Activated naive CD8-positive, alpha-beta T cell treated with anti-CD3 and anti-CD28 coated beads, Interleukin-2, amount 10 ng/mL, durations not matched to agents 7 days and 5 days (primary cell): ENCODE data around the gene CYP2A6. TPM values are rescaled to one million over a fixed set of nuclear protein-coding genes. Genes with fewer than 3 reads are reported as not detected.
"Not testable (repeated sequence)": the region's sequence is repeated elsewhere in the genome, so short reads cannot be mapped to it uniquely, and the experiment has no call there.

Experiments
- ATAC-seq: fragments of 150-1000 bp; cut with Tn5 transposase; one replicate; pipeline ENCODE4 v1.10.0; 2021; ENCODE audit warnings: low read depth, moderate library complexity
- POLR2A ChIA-PET: fragments of 350-600 bp; sonication (Branson Sonifier 250); formaldehyde crosslinking; loops from one replicate; lab custom pipeline; 2021; ENCODE audit warnings: antibody characterized with exemption; lab: Charles Lee
- DNase-seq: peaks from one replicate; pipeline ENCODE4 v3.0.0; 2021
- H3K27ac Mint-ChIP-seq: one replicate; pipeline ENCODE4 v1.8.0; 2022; ENCODE audit warnings: mild to moderate bottlenecking, mixed read lengths
- H3K27me3 Mint-ChIP-seq: one replicate; pipeline ENCODE4 v1.8.0; 2022; ENCODE audit warnings: mild to moderate bottlenecking, moderate library complexity, mixed read lengths
- H3K36me3 Mint-ChIP-seq: one replicate; pipeline ENCODE4 v1.8.0; 2021; ENCODE audit warnings: mild to moderate bottlenecking, mixed read lengths
- H3K4me1 Mint-ChIP-seq: one replicate; pipeline ENCODE4 v1.8.0; 2021; ENCODE audit warnings: mixed read lengths
- H3K4me3 Mint-ChIP-seq: one replicate; pipeline ENCODE4 v1.8.0; 2022; ENCODE audit warnings: mild to moderate bottlenecking, moderate library complexity, mixed read lengths
- H3K9me3 Mint-ChIP-seq: one replicate; pipeline ENCODE4 v1.8.0; 2021; ENCODE audit warnings: mixed read lengths
- total RNA-seq, 2 experiments: library from RNA; stranded (reverse); gene quantifications; one replicate each; pipeline ENCODE4 v1.2.3, GENCODE V29; 2021

The CYP2A6 gene
- total RNA-seq, 2 experiments from 2014 or later, result 0.28 to 0.55 TPM

- POLR2A ChIA-PET, result no interaction called here
Measured at GRCh38 chr19:40872209-40872608, 22.0 kb upstream of the CYP2A6 start.

GRCh38 chr19:40867701-40868100, 17.5 kb upstream of the CYP2A6 start:
- Mint-ChIP-seq H3K9me3 (no peaks in the 10 kb centered on the region), H3K27me3 (peaks cover 54% of the 10 kb centered on the region), H3K27ac (no peak overlapping the region), H3K36me3 (peaks cover 1% of the 10 kb centered on the region), H3K4me1 (no peaks in the 10 kb centered on the region), H3K4me3 (no peak overlapping the region)
- POLR2A ChIA-PET, result no interaction called here
- no peak for DNase-seq
- no peak for ATAC-seq

More at GRCh38 chr19:40872209-40872608, 22.0 kb upstream of the CYP2A6 start:
- Mint-ChIP-seq H3K27me3 (peaks cover 51% of the 10 kb centered on the region), H3K4me3 (no peak overlapping the region), H3K27ac (no peak overlapping the region), H3K4me1 (peaks cover 19% of the 10 kb centered on the region), H3K9me3 (peaks cover 2% of the 10 kb centered on the region), H3K36me3 (peaks cover 15% of the 10 kb centered on the region)
- DNase-seq, result no peak
- no peak for ATAC-seq

- POLR2A ChIA-PET, ATAC-seq, H3K4me1 Mint-ChIP-seq, DNase-seq, H3K9me3 Mint-ChIP-seq, H3K36me3 Mint-ChIP-seq, H3K4me3 Mint-ChIP-seq, H3K27ac Mint-ChIP-seq: not testable (repeated sequence)
- H3K27me3 Mint-ChIP-seq, result peaks cover 46% of the 10 kb centered on the region
Measured at GRCh38 chr19:40864739-40865496, 14.7 kb upstream of the CYP2A6 start.

- Mint-ChIP-seq H3K36me3 (no peaks in the 10 kb centered on the region), H3K27ac (no peak overlapping the region), H3K9me3 (no peaks in the 10 kb centered on the region), H3K4me1 (no peaks in the 10 kb centered on the region), H3K4me3 (no peak overlapping the region), H3K27me3 (peaks cover 28% of the 10 kb centered on the region)
- no peak for DNase-seq
- POLR2A ChIA-PET, result no interaction called here
- ATAC-seq, result no peak
Measured at GRCh38 chr19:40862785-40863184, 12.5 kb upstream of the CYP2A6 start.

- Mint-ChIP-seq H3K4me1 (no peaks in the 10 kb centered on the region), H3K4me3 (no peak overlapping the region), H3K9me3 (no peaks in the 10 kb centered on the region), H3K36me3 (no peaks in the 10 kb centered on the region), H3K27me3 (peaks cover 24% of the 10 kb centered on the region), H3K27ac (no peak overlapping the region)
- ATAC-seq (no peak), DNase-seq (no peak)
- POLR2A ChIA-PET, result no interaction called here
Measured at GRCh38 chr19:40862333-40862732, 12.1 kb upstream of the CYP2A6 start.

GRCh38 chr19:40858109-40858508, 7.9 kb upstream of the CYP2A6 start:
- no peaks in the 10 kb centered on the region for H3K4me1 Mint-ChIP-seq
- no peak for DNase-seq
- H3K27ac Mint-ChIP-seq, result no peak overlapping the region
- peaks cover 12% of the 10 kb centered on the region for H3K27me3 Mint-ChIP-seq
- no peaks in the 10 kb centered on the region for H3K36me3 Mint-ChIP-seq
- POLR2A ChIA-PET, result no interaction called here
- ATAC-seq, result no peak
- H3K9me3 Mint-ChIP-seq, result no peaks in the 10 kb centered on the region
- no peak overlapping the region for H3K4me3 Mint-ChIP-seq

- H3K36me3 Mint-ChIP-seq, H3K27ac Mint-ChIP-seq, H3K4me1 Mint-ChIP-seq, H3K9me3 Mint-ChIP-seq, ATAC-seq, POLR2A ChIA-PET, DNase-seq, H3K4me3 Mint-ChIP-seq: not testable (repeated sequence)
- H3K27me3 Mint-ChIP-seq, result peaks cover 34% of the 10 kb centered on the region
Measured at GRCh38 chr19:40852467-40853152, 2.4 kb upstream of the CYP2A6 start.

- H3K9me3 Mint-ChIP-seq, H3K36me3 Mint-ChIP-seq, ATAC-seq, POLR2A ChIA-PET, H3K4me3 Mint-ChIP-seq, DNase-seq, H3K27ac Mint-ChIP-seq: not testable (repeated sequence)
- Mint-ChIP-seq H3K27me3 (peaks cover 42% of the 10 kb centered on the region), H3K4me1 (peaks cover 31% of the 10 kb centered on the region)
Measured at GRCh38 chr19:40846722-40847121, 3.5 kb downstream of the CYP2A6 start.

- H3K4me1 Mint-ChIP-seq, result peaks cover 26% of the 10 kb centered on the region
- not testable (repeated sequence) for H3K9me3 Mint-ChIP-seq, H3K36me3 Mint-ChIP-seq
- H3K27me3 Mint-ChIP-seq, result peaks cover 42% of the 10 kb centered on the region
- DNase-seq, result peak; percentile 78
- peak; percentile 99 for ATAC-seq
- H3K4me3 Mint-ChIP-seq, result peak overlapping the region; percentile 62
- H3K27ac Mint-ChIP-seq, result peak overlapping the region; percentile 87
- POLR2A ChIA-PET, result interaction anchor here (0.6 to 1.3 kb wide), 3 partner anchors 12 to 32 kb away, joined by 3 to 6 read pairs (median 3); no protein-coding TSS in a partner anchor
Measured at GRCh38 chr19:40843653-40844052, 6.6 kb downstream of the CYP2A6 start.

- not testable (repeated sequence) for H3K9me3 Mint-ChIP-seq, H3K36me3 Mint-ChIP-seq, DNase-seq
- Mint-ChIP-seq H3K4me3 (peak overlapping the region; percentile 62), H3K27ac (peak overlapping the region; percentile 87), H3K4me1 (peaks cover 25% of the 10 kb centered on the region), H3K27me3 (peaks cover 40% of the 10 kb centered on the region)
- POLR2A ChIA-PET, result interaction anchor here (0.9 to 1.3 kb wide), 2 partner anchors 11 to 32 kb away, joined by 3 to 6 read pairs; no protein-coding TSS in a partner anchor
- peak; percentile 31 for ATAC-seq
Measured at GRCh38 chr19:40842997-40843652, 7.1 kb downstream of the CYP2A6 start.

GRCh38 chr19:40842012-40842411, 8.2 kb downstream of the CYP2A6 start:
- DNase-seq, H3K9me3 Mint-ChIP-seq, H3K27ac Mint-ChIP-seq, H3K36me3 Mint-ChIP-seq, ATAC-seq, H3K4me3 Mint-ChIP-seq, POLR2A ChIA-PET: not testable (repeated sequence)
- peaks cover 35% of the 10 kb centered on the region for H3K27me3 Mint-ChIP-seq
- H3K4me1 Mint-ChIP-seq, result peaks cover 22% of the 10 kb centered on the region

GRCh38 chr19:40838477-40838876, 11.8 kb downstream of the CYP2A6 start:
- H3K36me3 Mint-ChIP-seq, DNase-seq, H3K9me3 Mint-ChIP-seq, H3K4me3 Mint-ChIP-seq, ATAC-seq, H3K27ac Mint-ChIP-seq: not testable (repeated sequence)
- peaks cover 31% of the 10 kb centered on the region for H3K27me3 Mint-ChIP-seq
- H3K4me1 Mint-ChIP-seq, result peaks cover 12% of the 10 kb centered on the region
- POLR2A ChIA-PET, result interaction anchor here (0.7 kb wide), 1 partner anchor 35 kb away, joined by 8 read pairs; no protein-coding TSS in a partner anchor

GRCh38 chr19:40836754-40837429, 13.4 kb downstream of the CYP2A6 start:
- Mint-ChIP-seq H3K4me3 (no peak overlapping the region), H3K27me3 (peaks cover 31% of the 10 kb centered on the region), H3K4me1 (peaks cover 14% of the 10 kb centered on the region), H3K27ac (no peak overlapping the region), H3K36me3 (no peaks in the 10 kb centered on the region), H3K9me3 (no peaks in the 10 kb centered on the region)
- ATAC-seq (no peak), DNase-seq (no peak)
- POLR2A ChIA-PET, result no interaction called here
